Measurements from ENCODE around the gene KDM4B.

GRCh38 chr19:5022066-5022860 is 53.4 kb downstream of the KDM4B start:
- no peak for TF ChIP-seq CTCF (IDR thresholded peaks at IDR 0.05)
- no peak for TF ChIP-seq POLR2A (IDR thresholded peaks at IDR 0.05)

Data from Peyer's patch (tissue), 4 donors.